T-helper 2 cell treated with Interferon-gamma antibody and Interleukin-4, amounts not matched to agents 100 ng/mL and 5 ng/mL, for 36 hours (primary cell): Measurements from ENCODE around the gene PROSER3. TPM values are rescaled to one million over a fixed set of nuclear protein-coding genes. Genes with fewer than 3 reads are reported as not detected.
"Not testable (repeated sequence)": the region's sequence is repeated elsewhere in the genome, so short reads cannot be mapped to it uniquely, and the experiment has no call there.

ENCODE experiments used
- intact Hi-C: fragments of 100-400 bp; cut with micrococcal nuclease; formaldehyde crosslinking; loops from one replicate; pipeline ENCODE4 v1.15.1; 2023
- total RNA-seq: library from RNA; stranded (reverse); gene quantifications from 2 replicates; pipeline ENCODE4 v1.2.3, GENCODE V29; 2022

PROSER3 gene
- total RNA-seq, 1 donor from 2014 or later: 51.1 TPM

- intact Hi-C loops: no loop called here
Measured at GRCh38 chr19:35751839-35752745, 5.9 kb upstream of the PROSER3 start.

- intact Hi-C loops: no loop called here
Measured at GRCh38 chr19:35752746-35753350, 5.1 kb upstream of the PROSER3 start.

DNA sequence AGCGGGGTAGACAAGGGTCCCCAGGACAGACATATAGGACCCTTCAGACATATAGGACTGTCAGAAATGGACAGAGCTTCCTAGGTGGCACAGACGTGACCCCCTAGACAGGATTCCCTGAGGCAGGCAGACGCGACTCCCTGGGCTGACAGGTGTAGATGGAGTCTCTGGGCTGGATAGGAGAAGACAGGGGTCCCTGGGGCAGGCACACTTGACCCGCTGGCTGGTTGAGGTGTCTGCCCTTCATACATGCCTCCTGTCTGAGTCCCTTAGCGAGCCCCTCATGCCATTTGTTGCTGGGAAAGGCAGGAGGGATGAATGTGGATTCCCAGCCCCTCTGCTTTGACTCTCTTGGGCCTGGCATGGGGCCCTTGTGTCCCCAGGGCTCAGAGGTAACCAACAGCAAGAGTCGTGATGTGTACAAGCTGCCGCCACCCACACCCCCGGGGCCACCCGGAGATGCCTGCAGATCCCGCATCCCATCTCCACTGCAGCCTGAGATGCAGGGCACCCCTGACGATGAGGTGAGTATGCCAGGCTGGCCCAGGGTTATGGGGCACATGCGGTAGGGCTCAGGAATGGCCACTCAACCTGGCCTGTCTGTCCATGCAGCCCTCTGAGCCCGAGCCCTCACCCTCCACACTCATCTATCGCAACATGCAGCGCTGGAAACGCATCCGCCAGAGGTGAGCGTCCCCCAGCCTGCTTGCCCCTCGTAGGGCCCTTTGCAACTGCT is 4.2 kb upstream of the PROSER3 start:
- intact Hi-C loops: no loop called here

DNA sequence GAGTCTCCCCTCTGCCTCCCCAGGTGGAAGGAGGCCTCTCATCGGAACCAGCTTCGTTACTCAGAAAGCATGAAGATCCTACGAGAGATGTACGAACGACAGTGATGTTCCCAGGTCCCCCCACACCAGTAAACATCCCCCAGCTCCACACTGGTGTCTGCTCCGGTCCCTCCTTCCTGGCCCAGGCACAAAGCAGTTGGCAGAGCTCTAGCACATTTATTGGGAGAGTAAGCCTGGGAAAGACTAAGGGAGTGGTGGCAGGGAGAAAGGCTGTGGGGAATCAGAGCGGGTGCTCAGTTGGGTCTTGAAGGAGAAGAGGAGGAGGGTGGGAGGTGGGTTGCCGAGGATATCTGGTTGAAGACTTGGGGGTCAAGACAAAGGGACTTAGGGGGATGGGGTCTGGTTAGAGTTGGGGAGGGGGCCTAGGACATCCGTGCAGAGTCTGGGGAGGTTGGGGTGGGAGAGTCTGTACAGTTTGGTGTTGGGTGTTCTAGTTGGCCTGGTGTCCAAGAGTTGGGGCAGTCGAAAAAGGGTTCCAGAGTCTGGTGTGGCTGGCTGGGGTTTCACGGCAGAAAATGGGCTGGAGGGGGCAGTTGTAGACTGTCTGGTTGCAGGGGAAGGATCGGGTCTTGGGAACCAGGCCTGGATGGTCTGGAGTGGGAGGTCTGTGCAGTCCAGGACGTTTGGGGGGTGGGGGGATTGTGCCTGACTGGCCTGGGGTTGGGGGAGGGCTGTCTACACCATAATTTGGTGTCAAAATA is 3.4 kb upstream of the PROSER3 start:
- intact Hi-C loops: no loop called here

DNA sequence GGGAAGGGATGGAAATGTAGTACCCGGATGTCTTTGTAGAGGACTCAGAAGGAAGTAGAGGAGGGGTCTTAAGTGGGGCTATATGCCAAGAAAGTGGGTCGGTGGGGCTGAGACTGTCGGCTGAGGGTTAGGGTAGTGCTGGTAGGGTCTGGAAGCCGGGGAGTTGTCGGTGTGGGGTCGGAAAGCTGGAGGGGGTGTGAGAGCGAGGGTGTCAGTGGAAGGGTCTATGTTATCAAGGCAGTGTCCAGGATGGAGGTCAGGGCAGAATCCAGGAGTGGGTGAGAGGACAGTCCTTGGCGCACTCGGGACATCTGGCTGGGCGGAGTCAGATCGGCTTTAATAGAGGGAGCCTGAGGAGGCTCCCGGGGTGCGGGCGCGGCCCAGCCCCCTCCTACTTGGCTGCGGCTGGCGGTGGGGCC is 2.8 kb upstream of the PROSER3 start:
- intact Hi-C loops: no loop called here

- intact Hi-C loops: no loop called here
Measured at GRCh38 chr19:35755550-35756376, 2.2 kb upstream of the PROSER3 start.

DNA sequence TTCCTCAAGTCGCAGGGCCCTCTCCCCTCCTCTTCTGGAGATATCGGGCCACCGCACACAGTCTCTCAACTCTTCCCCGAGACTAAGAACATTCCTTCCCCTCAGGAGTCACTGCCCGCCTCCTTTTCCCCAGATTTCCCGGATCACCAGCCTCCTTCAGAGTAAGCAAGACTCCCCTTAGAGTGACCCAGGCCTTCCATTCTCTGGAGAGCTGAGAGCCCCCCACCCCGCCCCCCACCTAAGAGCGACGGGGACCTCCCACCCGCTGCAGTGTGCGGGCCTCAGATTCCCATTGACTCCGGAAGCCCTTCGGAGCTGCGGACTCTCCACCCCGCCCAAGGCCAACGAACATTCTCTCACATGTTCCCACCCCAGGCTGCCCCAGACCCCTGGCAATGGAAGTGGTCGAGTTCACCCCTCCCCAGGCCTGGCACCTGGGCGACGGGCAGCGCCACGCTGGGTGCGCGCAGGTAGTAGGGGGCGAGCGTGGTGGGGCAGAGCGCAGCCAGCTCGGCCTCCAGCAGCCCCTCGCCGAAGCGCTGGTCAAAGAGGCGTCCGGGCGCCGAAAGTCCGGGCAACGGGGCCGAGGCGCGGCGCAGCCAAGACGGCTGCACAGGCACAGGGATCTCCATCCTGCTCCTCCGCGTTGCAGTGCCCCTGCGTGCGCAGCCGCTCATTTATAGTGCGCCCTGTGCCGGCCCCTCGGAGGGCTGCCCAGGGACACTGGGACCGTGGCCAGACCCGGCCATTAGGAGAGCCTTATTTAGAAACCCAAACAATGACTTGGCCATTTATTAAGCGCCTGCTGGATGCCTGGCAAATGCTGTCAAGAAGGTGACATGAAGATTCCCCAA is 1.4 kb upstream of the PROSER3 start, which contains the start of gene HSPB6:
Gene HSPB6 (minus strand): TSS at position 653 of the 854 bp plus-strand sequence. CDS start 21 bp downstream, at position 632.
- intact Hi-C loops: loop anchor here (1.0 kb wide), 1 partner anchor 19 kb away; the partner anchor contains the start of gene ARHGAP33

GRCh38 chr19:35757231-35757748 is 686 bp upstream of the PROSER3 start:
- intact Hi-C loops: loop anchor here (1.0 kb wide), 1 partner anchor 18 kb away; the partner anchor contains the start of gene ARHGAP33

DNA sequence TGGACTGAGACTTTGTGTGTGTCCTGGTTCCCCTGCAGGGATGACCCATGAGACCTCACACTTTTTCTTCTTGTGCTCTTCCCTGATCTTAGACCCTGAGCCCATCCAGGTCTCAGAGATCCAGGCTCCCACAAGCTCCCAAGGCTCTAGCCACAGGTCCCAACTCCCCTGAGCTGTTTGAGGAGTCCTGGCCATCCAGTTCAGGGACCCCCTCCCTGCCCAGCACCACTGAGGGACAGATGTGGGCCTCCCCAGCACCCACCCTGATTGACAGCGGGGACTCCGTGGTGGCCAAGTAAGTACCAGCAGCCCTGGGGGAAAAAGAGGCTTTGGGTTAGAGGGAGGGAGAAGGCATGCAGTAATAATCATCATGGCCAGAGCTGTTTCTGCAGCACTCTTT is 1.7 kb downstream of the PROSER3 start:
- intact Hi-C loops: no loop called here

DNA sequence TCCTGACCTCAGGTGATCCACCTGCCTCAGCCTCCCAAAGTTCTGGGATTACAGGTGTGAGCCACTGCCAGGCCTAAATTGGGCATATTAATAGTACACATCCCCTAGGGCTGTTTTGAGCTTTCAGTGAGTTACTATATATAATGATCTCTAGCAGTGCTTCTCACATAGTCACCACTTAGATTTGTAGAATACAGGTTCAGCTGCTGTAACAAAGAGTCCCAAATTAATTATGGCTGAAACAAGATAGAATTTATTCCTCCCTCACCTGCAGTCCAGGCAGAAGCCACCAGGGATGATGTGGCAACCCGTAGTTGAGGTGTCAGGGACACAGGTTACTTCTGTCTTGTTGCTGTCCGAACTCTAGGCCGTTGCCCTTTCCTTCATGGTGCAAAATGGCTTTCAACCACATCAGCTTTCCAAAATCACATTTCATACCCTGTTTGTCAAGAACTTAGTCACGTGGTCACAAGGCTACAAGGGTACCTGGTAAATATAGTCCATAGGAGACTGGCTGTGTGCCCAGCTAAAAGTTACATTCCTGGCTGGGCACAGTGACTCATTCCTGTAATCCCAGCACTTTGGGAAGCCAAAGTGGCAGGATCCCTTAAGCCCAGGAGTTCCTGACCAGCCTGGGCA is 2.9 kb downstream of the PROSER3 start:
- intact Hi-C loops: no loop called here

GRCh38 chr19:35764432-35765315 is 6.7 kb downstream of the PROSER3 start:
- intact Hi-C loops: no loop called here

GRCh38 chr19:35766571-35767104 is 8.7 kb downstream of the PROSER3 start:
- intact Hi-C loops: no loop called here

DNA sequence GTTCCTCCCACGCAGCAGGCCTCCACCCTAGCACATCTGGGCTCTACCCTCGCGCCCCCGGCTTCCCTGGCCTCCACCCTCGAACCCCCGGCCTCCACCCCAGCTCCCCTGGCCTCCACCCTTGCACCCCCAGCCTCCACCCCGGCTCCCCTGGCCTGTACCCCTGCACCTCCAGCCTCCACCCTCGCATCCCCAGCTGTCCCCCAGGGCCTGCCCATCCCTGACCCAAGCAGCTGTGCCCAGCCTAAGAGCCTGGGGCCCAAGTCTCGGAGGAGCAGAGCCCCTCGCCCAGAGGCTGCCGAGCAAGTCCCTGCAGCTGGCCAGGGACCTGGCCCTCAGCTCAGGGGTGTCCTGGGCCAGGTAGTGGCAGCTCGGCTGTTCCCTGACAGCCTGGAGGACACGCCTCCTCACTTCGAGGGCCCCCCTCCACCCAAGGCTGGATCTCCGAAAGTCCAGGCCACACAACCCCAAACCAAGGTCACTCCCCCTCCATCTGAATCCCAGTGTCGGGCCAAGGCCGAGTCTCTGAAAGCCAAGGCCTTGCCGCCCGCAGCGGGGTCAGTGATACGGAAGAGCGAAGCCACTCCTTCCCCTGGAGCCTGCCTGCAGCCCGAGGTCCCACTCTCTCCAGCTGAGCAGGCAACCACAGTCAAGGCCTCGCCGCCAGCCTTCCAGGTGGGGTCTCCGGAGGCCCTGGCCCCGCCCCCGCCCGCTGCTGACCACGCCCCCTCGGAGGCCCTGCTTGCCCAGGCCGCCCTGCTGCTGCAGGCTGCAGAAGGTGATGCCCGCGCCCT is 9.5 kb downstream of the PROSER3 start:
- intact Hi-C loops: no loop called here

- intact Hi-C loops: no loop called here
Measured at GRCh38 chr19:35768082-35768421, 10.1 kb downstream of the PROSER3 start.

GRCh38 chr19:35772362-35772761 is 14.4 kb downstream of the PROSER3 start:
- intact Hi-C loops: not testable (repeated sequence)

GRCh38 chr19:35773020-35773806 is 15.2 kb downstream of the PROSER3 start:
- intact Hi-C loops: no loop called here
